Epithelial cell of prostate (primary cell): ENCODE data around the gene ZNF385D.

Experiments
- DNase-seq: peaks from one replicate; pipeline ENCODE4 v3.0.0-alpha.2; 2011; ENCODE audit warnings: low read depth, low spot score
- H3K27ac ChIP-seq: fragments of 450-650 bp; 2 replicates; pipeline ENCODE4 v1.5.1; 2017; ENCODE audit warnings: mild to moderate bottlenecking

The ZNF385D gene

GRCh38 chr3:21466476-21466875 is 284.5 kb downstream of the ZNF385D start:
- no peak for DNase-seq
- no peak overlapping the region for H3K27ac ChIP-seq

DNA sequence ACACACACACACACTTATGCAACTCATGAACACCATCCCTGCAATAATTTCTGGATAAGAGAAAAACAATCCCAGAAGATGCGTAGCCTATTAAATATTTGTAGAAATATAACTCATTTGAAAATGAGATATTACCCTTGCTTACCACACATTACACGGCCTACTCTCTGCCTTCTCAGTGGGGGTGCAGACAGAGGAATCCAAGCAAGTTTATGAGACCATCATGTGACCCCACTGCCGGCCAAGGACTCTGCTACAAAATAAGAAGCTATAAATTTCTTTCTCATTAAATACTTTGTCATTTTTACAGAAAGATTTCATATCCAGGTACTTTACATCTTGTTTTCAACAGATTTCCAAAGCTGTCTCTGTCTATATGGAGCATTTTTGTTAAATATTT is 286.3 kb downstream of the ZNF385D start:
- no peak for DNase-seq
- H3K27ac ChIP-seq, result no peak overlapping the region

GRCh38 chr3:21463319-21463718 is 287.7 kb downstream of the ZNF385D start:
- no peak for DNase-seq

DNA sequence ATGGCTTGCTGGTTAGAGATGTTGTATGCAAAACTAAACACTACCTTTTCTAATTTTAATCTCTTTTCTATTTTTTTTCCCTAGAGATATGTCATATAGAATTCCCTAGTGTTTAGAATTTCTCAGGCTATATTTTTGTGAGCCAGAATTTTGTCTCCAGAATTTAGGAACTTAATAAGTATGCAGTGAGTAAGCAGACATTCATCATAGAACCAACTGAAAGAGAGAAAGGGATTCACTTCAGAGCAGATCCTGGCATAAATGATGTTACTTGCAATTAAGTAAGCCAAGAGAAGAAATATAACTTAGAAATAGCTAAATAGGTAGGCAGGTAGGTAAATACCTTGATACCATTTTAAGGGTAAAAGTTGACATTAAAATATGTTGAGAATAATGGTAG is 288.9 kb downstream of the ZNF385D start:
- DNase-seq, result no peak

More at GRCh38 chr3:21463319-21463718, 287.7 kb downstream of the ZNF385D start:
- no peak overlapping the region for H3K27ac ChIP-seq

GRCh38 chr3:21457084-21457483 is 293.9 kb downstream of the ZNF385D start:
- DNase-seq, result no peak
- H3K27ac ChIP-seq, result no peak overlapping the region

More for the DNA sequence above, 288.9 kb downstream of the ZNF385D start:
- H3K27ac ChIP-seq, result no peak overlapping the region

- DNase-seq, result no peak
- no peak overlapping the region for H3K27ac ChIP-seq
These were observed 301.3 kb downstream of the ZNF385D start for GRCh38 chr3:21449738-21450137.

- no peak for DNase-seq
- H3K27ac ChIP-seq, result no peak overlapping the region
These were observed 303.4 kb downstream of the ZNF385D start for GRCh38 chr3:21447476-21448151.

DNA sequence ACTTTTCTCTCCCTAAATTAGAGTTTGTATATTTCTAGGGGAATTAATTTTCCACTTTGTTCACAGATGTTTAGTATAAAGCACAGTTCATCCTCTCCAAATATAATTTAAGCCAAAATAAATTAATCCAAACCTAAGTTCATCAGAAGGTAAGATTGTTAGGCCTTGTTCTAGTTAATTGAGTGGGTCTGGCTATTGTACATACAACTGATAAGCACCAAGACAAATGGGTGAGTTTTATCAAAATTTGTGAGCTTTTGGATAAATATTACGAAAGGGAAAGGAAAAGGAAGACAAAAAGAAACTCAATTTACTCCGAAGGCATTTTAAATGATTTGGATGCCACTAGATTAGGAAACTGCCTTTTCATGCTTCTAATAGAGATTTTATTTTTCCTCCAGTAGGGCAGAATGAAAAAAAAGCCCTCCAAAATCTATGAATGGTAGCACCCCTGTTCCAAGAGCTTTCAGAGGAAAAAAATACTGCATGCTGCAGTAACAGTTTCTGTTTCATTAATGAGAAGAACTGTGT is 304.0 kb downstream of the ZNF385D start:
- no peak for DNase-seq
- no peak overlapping the region for H3K27ac ChIP-seq

- no peak overlapping the region for H3K27ac ChIP-seq
- no peak for DNase-seq
These were observed 305.0 kb downstream of the ZNF385D start for GRCh38 chr3:21446027-21446426.

DNA sequence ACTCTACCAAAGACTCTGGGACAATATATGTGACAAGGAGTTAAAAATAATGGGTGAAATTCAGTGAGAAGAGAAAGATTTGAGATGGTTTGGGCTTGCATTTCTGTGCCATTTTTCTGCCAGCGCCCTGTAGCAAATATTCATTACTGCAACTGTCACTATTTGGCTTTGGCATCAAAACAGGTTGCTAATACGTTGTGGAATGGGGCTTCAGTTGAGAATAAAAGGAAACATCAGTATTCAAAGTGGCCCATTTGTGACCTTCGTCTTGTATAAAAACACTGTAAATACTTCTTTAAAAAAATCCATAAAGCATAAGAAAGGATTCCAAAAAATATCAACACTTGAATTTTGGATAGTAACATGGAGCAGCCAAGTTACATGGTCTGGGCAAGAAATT is 309.2 kb downstream of the ZNF385D start:
- no peak overlapping the region for H3K27ac ChIP-seq
- DNase-seq, result no peak

GRCh38 chr3:21436835-21437234 is 314.2 kb downstream of the ZNF385D start:
- DNase-seq, result no peak

DNA sequence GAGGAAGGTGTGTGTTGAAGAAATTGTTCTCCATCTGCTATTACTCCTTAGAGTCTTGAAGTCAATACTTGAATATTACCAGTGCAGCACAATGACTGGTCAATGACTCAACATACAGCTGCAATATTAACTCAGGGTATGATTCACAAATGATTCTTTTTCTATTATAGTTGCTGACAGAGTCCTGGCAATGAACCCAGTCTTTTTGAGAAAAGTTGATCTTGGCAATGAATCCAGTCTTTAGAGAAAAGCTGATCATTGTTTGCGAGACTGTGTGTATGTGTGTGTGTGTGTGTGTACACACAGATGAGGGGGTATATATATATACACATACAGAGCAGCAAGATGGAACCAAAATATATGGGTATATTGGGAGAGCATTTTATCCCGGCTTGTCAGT is 315.1 kb downstream of the ZNF385D start:
- peak; percentile 95 for DNase-seq
- no peak overlapping the region for H3K27ac ChIP-seq

More at GRCh38 chr3:21436835-21437234, 314.2 kb downstream of the ZNF385D start:
- H3K27ac ChIP-seq, result no peak overlapping the region

- no peak overlapping the region for H3K27ac ChIP-seq
These were observed 316.7 kb downstream of the ZNF385D start for GRCh38 chr3:21434310-21434709.

DNA sequence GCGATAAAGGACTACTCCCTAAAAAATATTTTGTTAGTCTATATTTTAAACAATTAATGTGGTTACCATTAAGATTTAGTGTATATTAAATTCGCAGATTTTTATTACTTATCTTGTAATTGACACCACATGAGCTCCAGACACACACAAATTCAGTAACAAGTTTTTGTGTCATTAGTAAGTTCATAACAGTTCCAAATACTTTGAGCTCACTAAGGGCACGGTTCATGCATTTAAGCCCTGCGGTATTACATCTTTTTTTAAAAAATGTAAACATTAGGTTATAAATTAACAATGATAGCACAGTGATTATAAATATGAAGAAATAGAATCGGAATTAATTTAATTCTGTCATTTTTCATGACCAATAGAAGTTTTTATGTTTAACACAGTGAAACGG is 317.3 kb downstream of the ZNF385D start:
- no peak for DNase-seq
- no peak overlapping the region for H3K27ac ChIP-seq

More at GRCh38 chr3:21434310-21434709, 316.7 kb downstream of the ZNF385D start:
- DNase-seq, result no peak

GRCh38 chr3:21426920-21427319 is 324.1 kb downstream of the ZNF385D start:
- DNase-seq, result no peak
- H3K27ac ChIP-seq, result no peak overlapping the region

DNA sequence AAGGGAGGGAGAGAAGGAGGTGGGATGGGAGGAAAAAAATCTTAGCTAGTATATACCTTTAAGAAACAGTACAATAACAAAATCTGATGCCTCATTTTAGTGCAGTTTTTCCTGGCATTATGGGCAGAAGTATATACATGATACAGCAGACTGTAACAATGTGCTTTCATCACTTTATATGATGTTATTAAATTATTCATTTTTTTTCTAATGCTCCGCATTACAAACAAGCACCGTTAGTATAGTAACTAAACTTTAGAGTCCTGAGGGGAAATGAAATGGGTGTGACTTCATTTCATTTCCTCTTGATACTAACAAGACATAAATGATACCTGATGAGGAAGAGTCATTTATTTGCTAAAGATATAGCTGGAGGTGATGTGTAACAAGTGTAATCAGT is 325.3 kb downstream of the ZNF385D start:
- no peak for DNase-seq
- no peak overlapping the region for H3K27ac ChIP-seq

- no peak overlapping the region for H3K27ac ChIP-seq
- no peak for DNase-seq
These were observed 329.9 kb downstream of the ZNF385D start for GRCh38 chr3:21421096-21421495.

DNA sequence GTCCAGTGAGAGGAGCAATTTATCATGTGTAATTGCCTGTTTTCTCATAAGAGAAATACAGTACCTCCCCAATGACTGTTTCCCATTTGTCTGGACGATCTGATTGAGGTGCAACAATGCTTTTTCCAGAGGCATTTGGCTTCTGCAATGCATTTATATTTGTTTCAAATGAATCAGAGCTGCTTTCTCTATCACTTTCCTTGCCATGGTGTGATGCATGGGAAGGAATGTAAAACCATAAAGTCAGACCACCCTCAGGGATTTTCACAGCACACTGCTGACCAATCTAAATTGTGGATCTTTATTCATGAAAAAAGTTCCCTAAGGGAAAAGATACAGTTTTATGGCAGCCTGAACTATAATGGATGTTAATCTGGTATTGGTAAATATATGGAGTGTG is 333.0 kb downstream of the ZNF385D start:
- H3K27ac ChIP-seq, result no peak overlapping the region
- DNase-seq, result no peak

DNA sequence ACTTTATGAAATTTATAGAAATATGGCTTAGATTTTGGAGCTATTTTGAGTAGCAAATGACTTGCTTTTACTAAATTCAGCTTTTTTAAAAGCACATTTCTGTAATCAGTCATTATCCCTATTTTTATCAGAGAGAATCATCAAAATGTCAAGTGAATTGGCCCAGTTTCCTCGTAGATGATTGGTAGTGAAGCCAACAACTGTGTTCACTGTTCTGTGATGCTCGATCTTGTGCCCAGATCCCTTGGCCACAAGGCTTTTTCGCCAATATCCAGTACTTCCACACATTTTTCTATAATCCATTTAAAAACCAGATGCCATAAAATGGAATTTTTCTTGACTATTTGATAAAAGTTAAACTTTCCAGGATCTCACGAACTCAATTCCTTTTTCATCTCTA is 336.5 kb downstream of the ZNF385D start:
- H3K27ac ChIP-seq, result no peak overlapping the region
- no peak for DNase-seq

- DNase-seq, result no peak
- no peak overlapping the region for H3K27ac ChIP-seq
These were observed 340.0 kb downstream of the ZNF385D start for GRCh38 chr3:21411058-21411457.

DNA sequence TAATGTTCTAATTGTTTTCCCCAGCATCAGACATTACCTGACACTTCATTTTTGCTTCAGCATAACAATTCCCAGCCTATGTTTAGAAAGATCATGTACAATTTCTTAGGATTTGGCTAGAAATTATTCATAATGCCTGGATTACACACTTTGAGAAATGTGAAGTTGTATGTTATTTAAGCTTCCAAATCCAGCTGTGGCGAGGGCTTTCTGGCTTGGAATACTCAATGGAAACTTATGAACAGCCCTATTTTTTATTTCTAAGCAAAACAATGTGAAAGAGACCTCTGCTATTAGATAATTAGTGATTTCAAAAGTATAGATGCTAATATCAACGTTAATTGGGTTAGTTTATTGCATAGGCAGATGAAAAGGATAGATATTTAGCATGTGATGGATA is 341.6 kb downstream of the ZNF385D start:
- no peak for DNase-seq
- H3K27ac ChIP-seq, result no peak overlapping the region

DNA sequence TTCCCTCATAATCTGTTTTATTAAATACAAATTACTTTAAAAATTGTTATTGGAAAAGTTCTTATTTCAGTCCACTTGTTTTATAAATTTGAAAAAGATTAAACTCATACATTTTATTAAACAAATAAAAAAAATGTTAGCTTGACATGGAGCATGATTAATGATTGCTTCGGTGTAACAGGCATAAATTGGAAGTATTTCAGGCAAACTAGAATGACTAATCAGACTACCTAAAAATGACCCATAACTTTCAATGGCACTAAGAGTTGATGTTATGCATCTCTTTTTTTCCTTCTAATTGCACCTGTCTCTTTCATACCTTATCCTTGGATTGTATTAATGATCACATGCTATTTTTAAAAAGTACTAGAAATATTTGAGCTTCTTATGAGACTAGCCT is 343.3 kb downstream of the ZNF385D start:
- no peak for DNase-seq
- H3K27ac ChIP-seq, result no peak overlapping the region
